Astrocyte (in vitro differentiated cells and primary cell): ENCODE measurements around the gene BCL2L1. TPM values are rescaled to one million over a fixed set of nuclear protein-coding genes. Genes with fewer than 3 reads are reported as not detected.

ENCODE experiments used
- DNase-seq: peaks from one replicate; pipeline ENCODE4 v3.0.0-alpha.2; 2010; ENCODE audit warnings: low read depth
- FAIRE-seq: peaks from 2 replicates; lab custom pipeline; 2011; peaks lifted over from hg19 to GRCh38; lab: Jason Lieb, UNC
- H2AFZ ChIP-seq: 2 replicates; pipeline ENCODE4 v1.6.0; 2012; ENCODE audit warnings: low read depth, low read length, inconsistent platforms
- H3K27ac ChIP-seq: 2 replicates; pipeline ENCODE4 v1.5.1; 2011; ENCODE audit warnings: low read depth, low read length, inconsistent platforms
- H3K27me3 ChIP-seq: 2 replicates; pipeline ENCODE4 v1.6.0; 2011; ENCODE audit warnings: low read length, inconsistent platforms; ENCODE audit not compliant: insufficient read depth
- H3K36me3 ChIP-seq: 2 replicates; pipeline ENCODE4 v1.5.1; 2011; ENCODE audit warnings: low read length, inconsistent platforms; ENCODE audit not compliant: insufficient read depth
- H3K4me1 ChIP-seq: 2 replicates; pipeline ENCODE4 v1.5.1; 2011; ENCODE audit warnings: low read length, inconsistent platforms; ENCODE audit not compliant: insufficient read depth
- H3K4me2 ChIP-seq: 2 replicates; pipeline ENCODE4 v1.6.0; 2012; ENCODE audit warnings: low read length, inconsistent platforms
- H3K4me3 ChIP-seq: 2 replicates; pipeline ENCODE4 v1.5.1; 2011; ENCODE audit warnings: low read depth, mild to moderate bottlenecking, low read length, inconsistent platforms; ENCODE audit not compliant: insufficient read depth
- H3K79me2 ChIP-seq: 2 replicates; pipeline ENCODE4 v1.6.0; 2012; ENCODE audit warnings: mild to moderate bottlenecking, low read length, inconsistent platforms; ENCODE audit not compliant: insufficient read depth
- H3K9ac ChIP-seq: 2 replicates; pipeline ENCODE4 v1.6.0; 2012; ENCODE audit warnings: mild to moderate bottlenecking, low read length, inconsistent platforms
- H3K9me3 ChIP-seq: 2 replicates; pipeline ENCODE4 v1.5.1; 2012; ENCODE audit warnings: low read depth, mild to moderate bottlenecking, low read length, inconsistent platforms; ENCODE audit not compliant: insufficient read depth
- H4K20me1 ChIP-seq: 2 replicates; pipeline ENCODE4 v1.6.0; 2012; ENCODE audit warnings: low read length, inconsistent platforms; ENCODE audit not compliant: insufficient read depth
- H3K27ac Mint-ChIP-seq: one replicate; pipeline ENCODE4 v1.8.0; 2021; ENCODE audit warnings: mild to moderate bottlenecking, mixed read lengths; ENCODE audit not compliant: unreplicated experiment
- H3K27me3 Mint-ChIP-seq: one replicate; pipeline ENCODE4 v1.8.0; 2021; ENCODE audit warnings: low read depth, mixed read lengths; ENCODE audit not compliant: unreplicated experiment
- H3K36me3 Mint-ChIP-seq: one replicate; pipeline ENCODE4 v1.8.0; 2021; ENCODE audit warnings: low read depth, mixed read lengths; ENCODE audit not compliant: unreplicated experiment
- H3K4me1 Mint-ChIP-seq: one replicate; pipeline ENCODE4 v1.8.0; 2021; ENCODE audit warnings: low read depth, mixed read lengths; ENCODE audit not compliant: unreplicated experiment
- H3K4me3 Mint-ChIP-seq: one replicate; pipeline ENCODE4 v1.8.0; 2021; ENCODE audit warnings: mild to moderate bottlenecking, moderate library complexity, mixed read lengths; ENCODE audit not compliant: unreplicated experiment
- H3K9me3 Mint-ChIP-seq: one replicate; pipeline ENCODE4 v1.8.0; 2021; ENCODE audit warnings: mild to moderate bottlenecking, mixed read lengths; ENCODE audit not compliant: unreplicated experiment
- EZH2 ChIP-seq: IDR thresholded peaks from 2 replicates; pipeline ENCODE4 v1.6.1; 2012; ENCODE audit warnings: mild to moderate bottlenecking, low read length, inconsistent platforms; ENCODE audit not compliant: insufficient read depth
- total RNA-seq: library from RNA; stranded (reverse); gene quantifications from 2 replicates; pipeline ENCODE4 v1.2.1, GENCODE V29; 2021
- TF ChIP-seq, protein P1 (sequence below): IDR thresholded peaks from 2 replicates; pipeline ENCODE4 v1.5.1; 2011; ENCODE audit warnings: low read depth, mild to moderate bottlenecking, inconsistent platforms, low read length, moderate library complexity; ENCODE audit not compliant: insufficient read depth

Gene BCL2L1
- total RNA-seq, 1 donor from 2014 or later, result 149 TPM

DNA sequence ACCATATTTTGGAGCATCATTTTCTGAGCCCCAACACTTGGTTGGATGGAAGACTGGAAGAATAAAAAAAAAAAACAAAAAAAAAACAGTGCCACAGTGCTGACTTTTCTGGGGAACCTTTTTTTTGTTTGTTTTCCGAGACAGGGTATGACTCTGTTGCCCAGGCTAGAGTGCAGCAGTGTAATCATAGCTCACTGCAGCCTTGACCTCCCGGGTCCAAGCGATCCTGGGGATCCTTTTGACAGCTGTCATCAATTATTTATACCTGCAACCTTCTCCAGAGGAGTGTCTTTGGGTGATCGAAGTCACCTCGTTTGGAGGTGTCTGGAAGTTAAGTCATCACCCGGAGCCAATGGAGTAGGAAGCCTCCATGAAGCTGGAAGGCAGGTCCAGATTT is 8.7 kb upstream of the BCL2L1 start:
- Histone ChIP-seq H3K79me2 (no peaks in the 10 kb centered on the region), H3K36me3 (no peaks in the 10 kb centered on the region), H3K4me3 (no peak overlapping the region), H3K4me2 (peak overlapping the region; percentile 61), H4K20me1 (no peaks in the 10 kb centered on the region), H3K27ac (peak overlapping the region; percentile 36), H3K27me3 (no peaks in the 10 kb centered on the region), H3K9me3 (no peaks in the 10 kb centered on the region), H3K4me1 (peaks cover 7% of the 10 kb centered on the region), H2AFZ (no peak overlapping the region), H3K9ac (no peak overlapping the region)
- Mint-ChIP-seq H3K36me3 (no peaks in the 10 kb centered on the region), H3K27me3 (no peaks in the 10 kb centered on the region), H3K27ac (peak overlapping the region; percentile 67), H3K4me3 (no peak overlapping the region), H3K9me3 (no peaks in the 10 kb centered on the region), H3K4me1 (peaks cover 11% of the 10 kb centered on the region)
- FAIRE-seq, result no peak
- TF ChIP-seq, protein P1, sequence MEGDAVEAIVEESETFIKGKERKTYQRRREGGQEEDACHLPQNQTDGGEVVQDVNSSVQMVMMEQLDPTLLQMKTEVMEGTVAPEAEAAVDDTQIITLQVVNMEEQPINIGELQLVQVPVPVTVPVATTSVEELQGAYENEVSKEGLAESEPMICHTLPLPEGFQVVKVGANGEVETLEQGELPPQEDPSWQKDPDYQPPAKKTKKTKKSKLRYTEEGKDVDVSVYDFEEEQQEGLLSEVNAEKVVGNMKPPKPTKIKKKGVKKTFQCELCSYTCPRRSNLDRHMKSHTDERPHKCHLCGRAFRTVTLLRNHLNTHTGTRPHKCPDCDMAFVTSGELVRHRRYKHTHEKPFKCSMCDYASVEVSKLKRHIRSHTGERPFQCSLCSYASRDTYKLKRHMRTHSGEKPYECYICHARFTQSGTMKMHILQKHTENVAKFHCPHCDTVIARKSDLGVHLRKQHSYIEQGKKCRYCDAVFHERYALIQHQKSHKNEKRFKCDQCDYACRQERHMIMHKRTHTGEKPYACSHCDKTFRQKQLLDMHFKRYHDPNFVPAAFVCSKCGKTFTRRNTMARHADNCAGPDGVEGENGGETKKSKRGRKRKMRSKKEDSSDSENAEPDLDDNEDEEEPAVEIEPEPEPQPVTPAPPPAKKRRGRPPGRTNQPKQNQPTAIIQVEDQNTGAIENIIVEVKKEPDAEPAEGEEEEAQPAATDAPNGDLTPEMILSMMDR, result no peak
- no peak for TF ChIP-seq EZH2
- DNase-seq, result no peak

DNA sequence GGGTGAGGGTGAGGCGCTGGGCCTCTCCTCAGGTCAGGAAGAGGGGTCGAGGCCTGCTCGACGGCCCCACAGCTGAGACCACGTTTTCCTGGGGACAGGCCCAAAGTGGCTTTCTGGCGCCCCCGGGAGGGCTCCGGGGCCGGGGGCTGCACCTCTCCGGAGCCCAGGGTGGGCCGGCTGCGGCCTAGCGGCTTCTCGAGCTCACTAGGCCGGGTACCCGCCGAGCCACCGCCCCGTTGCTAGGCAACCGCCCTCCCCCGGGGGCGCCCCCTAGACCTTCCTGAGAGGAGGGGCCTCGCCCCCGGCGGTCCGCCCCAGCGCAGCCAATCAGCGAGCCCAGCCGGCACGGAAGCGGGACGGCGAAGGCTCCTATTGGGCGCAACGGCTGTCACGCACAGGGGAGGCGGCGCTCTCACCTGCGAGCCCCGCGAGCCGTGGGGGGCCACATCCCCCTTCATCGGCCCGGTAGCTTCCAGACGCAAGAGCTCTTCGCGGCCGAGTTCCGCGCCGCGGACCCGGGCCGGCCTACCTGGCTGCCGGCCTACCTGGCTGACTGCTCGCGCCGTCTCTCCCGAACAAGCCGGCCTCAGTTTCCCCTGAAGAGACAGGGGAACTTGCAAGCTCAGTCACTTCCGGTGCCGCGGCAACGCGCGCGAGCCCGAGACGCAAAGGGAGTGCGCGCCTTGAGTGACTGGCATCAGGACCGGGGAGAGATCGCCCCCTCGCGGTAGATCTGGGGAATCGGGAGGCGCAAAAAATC is 831 bp upstream of the BCL2L1 start:
- peaks cover 49% of the 10 kb centered on the region for H3K79me2 ChIP-seq

More for the DNA sequence above, 831 bp upstream of the BCL2L1 start:
- H4K20me1 ChIP-seq, result peaks cover 21% of the 10 kb centered on the region
- H3K4me1 ChIP-seq, result peaks cover 45% of the 10 kb centered on the region
- no peaks in the 10 kb centered on the region for H3K27me3 ChIP-seq
- peak overlapping the region; percentile 72 for H3K4me3 ChIP-seq
- H3K27ac ChIP-seq, result peak overlapping the region; percentile 95
- H3K9ac ChIP-seq, result peak overlapping the region; percentile 97
- peak overlapping the region; percentile 99 for H3K27ac Mint-ChIP-seq
- FAIRE-seq (no peak), DNase-seq (peak; percentile 95)
- H3K36me3 Mint-ChIP-seq, result peaks cover 17% of the 10 kb centered on the region
- H3K9me3 ChIP-seq, result no peaks in the 10 kb centered on the region
- H3K4me3 Mint-ChIP-seq, result peak overlapping the region; percentile 92
- peak overlapping the region; percentile 95 for H3K4me2 ChIP-seq
- peaks cover 5% of the 10 kb centered on the region for H3K36me3 ChIP-seq
- TF ChIP-seq, protein P1, result peak; percentile 94
- no peak for TF ChIP-seq EZH2
- peaks cover 37% of the 10 kb centered on the region for H3K4me1 Mint-ChIP-seq
- H3K9me3 Mint-ChIP-seq, result no peaks in the 10 kb centered on the region
- H3K27me3 Mint-ChIP-seq, result no peaks in the 10 kb centered on the region
- H2AFZ ChIP-seq, result peak overlapping the region; percentile 73
